GM21423 (cell line): ENCODE results near the gene PRSS53.

Experiments
- ATAC-seq: cut with Tn5 transposase; IDR thresholded peaks from one replicate; pipeline ENCODE4 v1.9.1; 2021; ENCODE audit warnings: mild to moderate bottlenecking, moderate library complexity; ENCODE audit not compliant: unreplicated experiment

The PRSS53 gene

DNA sequence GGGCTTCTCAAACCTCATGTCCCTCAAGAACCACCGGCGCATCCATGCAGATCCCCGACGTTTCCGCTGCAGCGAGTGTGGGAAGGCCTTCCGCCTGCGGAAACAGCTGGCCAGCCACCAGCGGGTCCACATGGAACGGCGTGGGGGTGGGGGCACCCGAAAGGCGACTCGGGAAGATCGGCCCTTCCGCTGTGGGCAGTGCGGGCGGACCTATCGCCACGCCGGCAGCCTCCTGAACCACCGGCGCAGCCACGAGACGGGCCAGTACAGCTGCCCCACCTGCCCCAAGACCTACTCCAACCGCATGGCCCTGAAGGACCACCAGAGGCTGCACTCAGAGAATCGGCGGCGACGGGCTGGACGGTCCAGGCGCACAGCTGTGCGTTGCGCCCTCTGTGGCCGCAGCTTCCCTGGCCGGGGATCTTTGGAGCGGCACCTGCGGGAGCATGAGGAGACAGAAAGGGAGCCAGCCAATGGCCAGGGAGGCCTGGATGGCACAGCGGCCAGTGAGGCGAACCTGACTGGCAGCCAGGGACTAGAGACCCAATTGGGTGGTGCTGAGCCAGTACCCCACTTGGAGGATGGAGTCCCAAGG is 8.6 kb downstream of the PRSS53 start:
- no peak for ATAC-seq

DNA sequence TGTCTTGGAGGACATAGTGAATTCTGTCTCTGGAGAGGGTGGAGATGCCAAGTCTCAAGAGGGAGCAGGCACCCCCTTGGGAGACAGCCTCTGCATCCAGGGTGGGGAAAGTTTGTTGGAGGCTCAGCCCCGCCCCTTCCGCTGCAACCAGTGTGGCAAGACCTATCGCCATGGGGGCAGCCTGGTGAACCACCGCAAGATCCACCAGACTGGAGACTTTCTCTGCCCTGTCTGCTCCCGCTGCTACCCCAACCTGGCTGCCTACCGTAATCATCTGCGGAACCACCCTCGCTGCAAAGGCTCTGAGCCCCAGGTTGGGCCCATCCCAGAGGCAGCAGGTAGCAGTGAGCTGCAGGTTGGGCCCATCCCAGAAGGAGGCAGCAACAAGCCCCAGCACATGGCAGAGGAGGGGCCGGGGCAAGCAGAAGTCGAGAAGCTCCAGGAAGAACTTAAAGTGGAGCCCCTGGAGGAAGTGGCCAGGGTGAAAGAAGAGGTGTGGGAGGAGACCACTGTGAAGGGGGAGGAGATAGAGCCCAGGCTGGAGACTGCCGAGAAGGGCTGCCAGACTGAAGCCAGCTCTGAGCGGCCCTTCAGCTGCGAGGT is 9.3 kb downstream of the PRSS53 start:
- ATAC-seq, result no peak

DNA sequence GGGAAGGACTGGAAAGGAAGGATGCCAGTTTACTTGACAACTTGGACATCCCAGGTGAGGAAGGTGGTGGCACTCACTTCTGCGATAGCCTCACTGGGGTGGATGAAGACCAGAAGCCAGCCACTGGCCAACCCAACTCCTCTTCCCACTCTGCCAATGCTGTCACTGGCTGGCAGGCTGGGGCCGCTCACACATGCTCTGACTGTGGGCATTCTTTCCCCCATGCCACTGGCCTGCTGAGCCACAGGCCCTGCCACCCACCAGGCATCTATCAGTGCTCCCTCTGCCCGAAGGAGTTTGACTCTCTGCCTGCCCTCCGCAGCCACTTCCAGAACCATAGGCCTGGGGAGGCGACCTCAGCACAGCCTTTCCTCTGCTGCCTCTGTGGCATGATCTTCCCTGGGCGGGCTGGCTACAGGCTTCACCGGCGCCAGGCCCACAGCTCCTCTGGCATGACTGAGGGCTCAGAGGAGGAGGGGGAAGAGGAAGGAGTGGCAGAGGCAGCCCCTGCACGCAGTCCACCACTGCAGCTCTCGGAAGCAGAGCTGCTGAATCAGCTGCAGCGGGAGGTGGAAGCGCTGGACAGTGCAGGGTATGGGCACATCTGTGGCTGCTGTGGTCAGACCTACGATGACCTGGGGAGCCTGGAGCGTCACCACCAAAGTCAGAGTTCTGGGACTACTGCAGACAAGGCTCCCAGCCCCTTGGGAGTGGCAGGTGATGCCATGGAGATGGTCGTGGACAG is 10.0 kb downstream of the PRSS53 start:
- ATAC-seq, result no peak

DNA sequence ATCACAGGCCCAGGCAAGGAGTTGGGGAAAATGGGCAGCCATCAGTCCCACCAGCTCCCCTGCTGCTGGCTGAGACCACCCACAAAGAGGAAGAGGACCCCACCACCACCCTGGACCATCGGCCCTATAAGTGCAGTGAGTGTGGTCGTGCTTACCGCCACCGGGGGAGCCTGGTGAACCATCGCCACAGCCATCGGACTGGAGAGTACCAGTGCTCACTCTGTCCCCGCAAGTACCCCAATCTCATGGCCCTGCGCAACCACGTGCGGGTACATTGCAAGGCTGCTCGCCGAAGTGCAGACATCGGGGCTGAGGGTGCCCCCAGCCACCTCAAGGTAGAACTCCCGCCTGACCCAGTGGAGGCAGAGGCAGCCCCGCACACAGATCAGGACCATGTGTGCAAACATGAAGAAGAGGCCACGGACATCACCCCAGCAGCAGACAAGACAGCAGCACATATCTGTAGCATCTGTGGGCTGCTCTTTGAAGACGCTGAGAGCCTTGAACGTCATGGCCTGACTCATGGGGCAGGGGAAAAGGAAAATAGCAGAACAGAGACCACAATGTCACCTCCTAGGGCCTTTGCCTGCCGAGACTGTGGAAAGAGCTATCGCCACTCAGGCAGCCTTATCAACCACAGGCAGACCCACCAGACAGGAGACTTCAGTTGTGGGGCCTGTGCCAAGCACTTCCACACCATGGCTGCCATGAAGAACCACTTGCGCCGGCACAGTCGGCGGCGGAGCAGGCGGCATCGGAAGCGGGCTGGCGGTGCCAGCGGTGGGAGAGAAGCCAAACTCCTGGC is 10.9 kb downstream of the PRSS53 start:
- no peak for ATAC-seq

DNA sequence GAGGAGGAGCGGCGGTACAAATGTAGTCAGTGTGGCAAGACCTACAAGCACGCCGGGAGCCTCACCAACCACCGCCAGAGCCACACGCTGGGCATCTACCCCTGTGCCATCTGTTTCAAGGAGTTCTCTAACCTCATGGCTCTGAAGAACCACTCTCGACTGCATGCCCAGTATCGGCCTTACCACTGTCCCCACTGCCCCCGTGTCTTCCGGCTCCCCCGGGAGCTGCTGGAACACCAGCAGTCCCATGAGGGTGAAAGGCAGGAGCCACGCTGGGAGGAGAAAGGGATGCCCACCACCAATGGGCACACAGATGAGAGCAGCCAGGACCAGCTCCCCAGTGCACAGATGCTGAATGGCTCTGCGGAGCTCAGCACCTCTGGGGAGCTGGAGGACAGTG is 11.7 kb downstream of the PRSS53 start:
- no peak for ATAC-seq

DNA sequence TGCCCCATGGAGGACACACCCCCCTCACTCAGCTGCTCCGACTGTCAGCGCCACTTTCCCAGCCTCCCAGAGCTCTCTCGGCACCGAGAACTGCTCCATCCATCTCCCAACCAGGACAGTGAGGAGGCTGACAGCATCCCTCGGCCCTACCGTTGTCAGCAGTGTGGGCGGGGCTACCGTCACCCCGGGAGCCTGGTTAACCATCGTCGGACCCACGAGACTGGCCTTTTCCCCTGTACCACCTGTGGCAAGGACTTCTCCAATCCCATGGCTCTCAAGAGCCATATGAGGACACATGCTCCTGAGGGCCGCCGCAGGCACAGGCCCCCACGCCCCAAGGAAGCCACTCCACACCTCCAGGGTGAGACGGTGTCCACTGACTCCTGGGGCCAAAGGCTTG is 12.4 kb downstream of the PRSS53 start:
- no peak for ATAC-seq

DNA sequence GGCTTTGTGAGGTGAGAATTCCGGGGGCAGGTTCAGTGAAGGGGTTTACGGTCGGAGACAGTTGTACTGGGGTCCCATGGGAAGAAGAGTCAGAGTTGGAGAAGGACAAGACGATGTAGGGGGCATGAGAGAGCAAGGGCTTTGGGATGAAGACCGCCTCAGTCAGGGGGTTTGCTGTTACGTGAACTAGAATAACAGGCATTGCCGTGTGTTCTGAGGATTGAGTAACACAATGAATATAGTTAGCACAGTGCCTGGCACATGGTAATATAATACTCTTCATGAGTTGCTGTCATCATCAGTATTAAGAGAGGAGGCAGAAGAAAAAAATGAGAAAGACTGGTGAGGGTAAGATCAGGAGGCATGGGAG is 13.9 kb downstream of the PRSS53 start:
- no peak for ATAC-seq

DNA sequence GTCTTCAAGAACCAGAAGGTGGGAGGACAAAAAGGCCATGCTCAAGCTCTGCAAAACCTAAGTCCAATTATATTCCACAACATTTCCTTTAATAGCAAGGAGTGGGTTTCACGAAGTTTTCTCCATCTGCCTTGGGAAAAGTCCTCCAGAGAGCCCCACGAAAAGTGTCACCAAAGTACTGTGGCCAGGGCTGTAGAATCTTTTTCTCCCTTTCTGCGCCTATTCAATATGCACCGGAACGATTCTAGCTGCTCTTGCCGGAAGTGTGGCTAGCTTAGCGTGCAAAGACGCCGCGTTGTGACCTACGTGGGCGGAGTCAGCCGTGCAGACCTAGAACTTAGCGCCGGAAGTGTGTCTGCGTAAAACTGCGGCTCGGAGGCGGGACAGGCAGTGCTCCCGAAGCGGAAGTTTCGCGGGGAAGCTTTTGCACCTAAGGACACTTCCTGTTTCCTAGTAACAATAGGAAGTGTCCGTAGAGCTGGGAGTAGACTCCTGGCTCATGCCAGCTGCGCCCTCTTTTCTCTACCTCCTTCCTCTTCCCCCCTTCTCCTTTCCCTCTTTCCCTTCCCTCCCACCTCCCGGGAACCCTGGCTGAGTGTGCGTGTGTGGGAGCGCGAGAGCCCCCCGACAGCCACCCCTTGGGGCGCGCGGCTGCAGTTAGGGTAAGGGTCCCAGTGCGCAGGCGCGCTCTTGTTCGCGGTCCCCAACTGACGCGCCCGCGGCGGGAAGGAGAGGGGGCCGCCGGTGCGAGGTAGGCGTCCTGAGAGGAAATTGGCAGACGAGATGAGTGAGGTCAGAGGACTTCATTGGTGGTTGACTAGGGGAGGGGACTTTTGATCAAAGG is 14.6 kb downstream of the PRSS53 start, which contains the start of the genes ZNF646 and ZNF668:
Gene ZNF646, plus strand, starts transcription at position 453 of the 844 bp plus-strand sequence. CDS start 1,903 bp downstream, outside the sequence.
Gene ZNF668, minus strand, starts transcription at position 271 of the 844 bp plus-strand sequence. CDS start 9,781 bp downstream, outside the sequence.
- ATAC-seq, result peak; percentile 66

DNA sequence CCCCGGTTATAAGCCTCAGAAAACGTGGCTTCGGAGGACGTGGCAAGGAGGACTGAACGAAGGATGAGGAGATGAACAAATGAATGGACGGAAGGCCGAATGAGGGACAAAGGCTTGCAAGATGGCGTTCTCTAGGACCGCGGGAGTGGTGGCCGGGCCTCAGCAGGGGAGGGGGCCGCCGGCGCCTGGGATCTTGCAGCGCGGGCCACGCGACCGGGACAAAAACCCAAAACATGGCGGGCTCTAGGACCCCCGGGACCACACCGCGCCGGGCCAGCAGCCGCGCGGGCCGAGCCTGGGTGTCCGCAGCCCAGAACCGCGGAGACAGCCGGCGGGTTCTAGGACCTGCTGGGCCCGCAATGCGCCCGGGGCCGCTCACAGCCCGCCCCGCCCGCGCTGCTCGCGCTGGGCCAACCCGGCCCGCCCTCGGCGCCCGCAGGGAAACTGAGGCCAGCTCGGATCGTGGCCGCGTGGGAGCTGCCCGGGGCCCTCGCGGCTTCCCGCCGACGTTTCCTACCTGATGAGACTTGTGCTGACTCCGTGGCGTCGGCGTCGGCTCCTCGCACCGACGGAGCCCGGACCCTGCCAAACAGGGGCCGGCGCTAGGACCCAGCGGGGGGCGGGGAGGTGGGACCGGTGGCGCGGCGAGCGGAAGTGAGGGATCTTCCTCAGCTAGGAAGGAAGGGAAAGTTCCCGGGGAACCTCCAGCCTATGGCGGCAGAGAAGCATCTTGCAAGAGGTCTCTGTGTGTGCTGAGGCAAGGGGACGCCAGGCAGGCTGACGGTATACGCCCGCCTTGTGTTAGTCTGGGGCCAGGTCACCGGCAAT is 15.4 kb downstream of the PRSS53 start:
- peak; percentile 45 for ATAC-seq

DNA sequence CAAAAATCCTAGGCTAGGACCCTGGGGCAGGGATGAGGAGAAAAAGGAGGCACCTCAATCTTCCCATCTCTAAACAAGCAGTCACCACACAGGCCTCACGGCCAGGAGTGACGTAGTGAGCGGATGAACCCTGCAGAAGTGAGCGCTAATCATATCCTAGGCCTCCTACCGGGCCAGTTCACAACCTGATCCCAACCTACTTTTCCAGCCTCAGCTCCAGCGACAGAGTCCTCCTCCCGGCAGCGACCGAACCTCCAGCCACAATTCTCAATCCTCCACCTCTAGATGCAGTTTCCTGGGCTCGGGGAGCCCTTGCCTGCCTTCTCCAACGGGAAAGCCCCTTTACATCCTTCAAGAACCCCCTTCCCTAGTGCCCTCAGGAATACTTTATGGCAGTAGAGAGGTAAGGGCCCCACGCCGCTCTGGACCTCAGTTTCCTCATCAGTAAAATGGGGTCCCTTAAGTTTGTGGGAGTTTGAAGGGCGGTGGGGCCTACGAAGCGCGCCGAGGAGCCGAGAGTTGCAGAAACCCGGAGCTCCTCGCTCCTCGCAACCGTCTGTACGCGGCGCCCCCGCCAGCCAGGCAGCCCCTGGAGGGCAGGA is 16.1 kb downstream of the PRSS53 start:
- ATAC-seq, result no peak

DNA sequence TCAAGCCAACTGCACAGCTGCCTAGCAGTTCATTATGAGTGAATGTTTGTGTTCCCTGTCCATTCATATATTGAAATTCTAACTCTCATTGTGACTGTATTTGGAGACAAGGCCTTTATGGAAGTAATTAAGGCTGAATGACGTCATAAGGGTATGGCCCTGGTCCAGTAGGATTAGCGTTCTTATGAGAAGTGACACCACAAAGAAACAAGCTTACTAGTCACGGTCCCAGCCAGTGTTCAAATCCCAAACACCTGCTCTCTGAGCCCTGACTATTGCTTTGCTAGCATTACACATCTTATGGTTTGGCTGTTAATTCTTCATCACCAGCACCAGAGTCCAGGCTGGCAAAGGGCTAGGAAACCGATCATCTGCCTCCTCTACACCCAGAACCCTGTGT is 16.9 kb downstream of the PRSS53 start:
- ATAC-seq, result no peak

DNA sequence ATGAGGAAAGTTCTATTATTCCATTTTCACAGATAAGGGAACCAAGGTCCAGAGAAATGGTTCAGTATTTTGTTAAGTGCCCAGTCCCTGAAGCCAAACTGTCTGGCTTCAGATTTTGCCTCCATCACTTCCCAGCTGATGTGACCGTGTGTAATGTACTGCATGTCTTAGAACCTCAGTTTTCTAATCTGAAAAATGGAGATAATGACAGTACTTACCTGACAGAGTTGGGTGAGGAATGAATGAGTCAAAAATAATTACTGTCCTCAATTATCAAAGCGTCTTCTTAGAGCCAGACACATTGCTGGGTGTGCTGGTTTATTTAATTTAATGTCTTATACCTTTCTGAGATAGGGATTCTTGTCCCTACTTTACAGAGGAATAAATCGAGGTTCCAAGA is 21.4 kb downstream of the PRSS53 start:
- ATAC-seq, result no peak

DNA sequence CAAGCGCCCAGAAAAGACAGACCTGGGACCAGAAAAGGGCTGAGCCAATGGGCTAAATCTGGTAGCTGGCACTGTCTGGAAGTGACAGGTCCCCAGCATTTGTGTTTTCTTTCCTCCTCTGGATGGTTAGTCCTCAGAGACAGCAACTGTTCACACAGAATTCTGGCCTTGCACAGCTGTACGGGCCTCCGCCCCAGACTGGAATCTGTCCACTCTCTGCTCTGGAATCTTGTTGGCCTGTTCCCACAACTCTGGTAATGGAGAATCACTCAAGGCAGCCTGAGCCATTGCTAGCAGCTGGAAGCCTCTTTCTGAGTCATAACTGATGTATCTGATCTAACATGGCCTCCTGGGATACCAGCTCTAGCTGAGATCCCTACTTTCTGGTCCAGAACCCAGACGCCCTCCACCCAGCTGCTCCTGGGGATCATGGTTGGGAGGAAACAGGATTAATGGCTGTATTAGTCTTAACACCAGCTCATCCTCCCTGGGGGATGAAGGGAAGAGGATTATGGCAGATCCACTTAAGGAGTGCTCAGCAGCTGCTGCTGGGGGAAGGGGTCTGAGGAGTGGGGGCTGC is 23.8 kb downstream of the PRSS53 start:
- ATAC-seq, result no peak

DNA sequence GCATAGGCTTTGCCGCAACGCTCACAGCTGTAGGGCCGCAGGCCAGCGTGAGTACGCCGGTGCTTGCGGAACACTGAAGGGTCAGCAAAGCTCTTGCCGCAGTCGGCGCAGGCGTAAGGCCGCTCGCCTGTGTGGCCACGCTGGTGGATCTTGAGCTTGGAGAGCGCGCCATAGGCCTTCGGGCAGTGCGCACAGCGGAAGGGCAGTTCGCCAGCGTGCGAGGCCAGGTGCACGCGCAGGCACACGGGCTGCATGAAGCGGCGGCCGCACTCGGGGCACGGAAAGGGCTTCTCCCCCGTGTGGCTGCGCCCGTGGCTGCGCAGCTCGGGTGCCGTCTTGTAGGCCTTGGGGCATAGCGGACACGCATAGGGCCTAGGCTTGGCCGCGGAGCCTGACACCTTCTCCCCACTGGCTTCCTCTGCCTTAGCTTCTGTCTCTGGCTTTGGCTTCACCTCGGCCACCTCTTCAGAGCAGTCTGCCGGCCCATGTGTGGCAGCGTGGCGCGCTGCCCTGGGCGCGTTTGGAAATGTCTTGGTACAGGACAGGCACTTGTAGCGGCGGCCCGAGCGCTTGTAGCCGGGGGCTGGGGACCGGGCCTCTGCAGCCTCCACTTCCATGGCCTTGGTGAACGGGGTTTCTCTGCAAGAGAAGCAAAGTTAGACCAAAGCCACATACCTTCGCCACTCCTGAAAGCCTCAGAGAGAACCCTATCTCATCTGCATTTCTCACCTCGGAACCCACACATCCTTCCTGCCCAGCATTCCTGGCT is 24.7 kb downstream of the PRSS53 start:
- no peak for ATAC-seq

DNA sequence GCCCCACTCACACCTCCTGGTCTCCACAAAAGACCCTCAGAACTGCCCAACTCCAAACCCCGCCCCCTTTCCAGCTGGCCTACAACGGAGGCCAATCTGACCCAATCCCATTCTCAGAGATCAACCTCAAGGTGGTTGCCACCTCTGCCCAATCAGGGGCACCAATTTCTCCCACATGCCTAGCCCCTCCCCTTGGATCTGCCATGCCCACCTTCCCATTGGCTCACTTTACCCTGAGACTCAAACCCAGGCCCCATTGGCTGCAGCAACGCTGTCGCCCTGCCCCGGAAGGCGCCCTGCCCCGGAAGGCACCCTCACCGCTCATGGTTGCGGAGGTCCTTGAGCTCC is 25.3 kb downstream of the PRSS53 start:
- ATAC-seq, result no peak

DNA sequence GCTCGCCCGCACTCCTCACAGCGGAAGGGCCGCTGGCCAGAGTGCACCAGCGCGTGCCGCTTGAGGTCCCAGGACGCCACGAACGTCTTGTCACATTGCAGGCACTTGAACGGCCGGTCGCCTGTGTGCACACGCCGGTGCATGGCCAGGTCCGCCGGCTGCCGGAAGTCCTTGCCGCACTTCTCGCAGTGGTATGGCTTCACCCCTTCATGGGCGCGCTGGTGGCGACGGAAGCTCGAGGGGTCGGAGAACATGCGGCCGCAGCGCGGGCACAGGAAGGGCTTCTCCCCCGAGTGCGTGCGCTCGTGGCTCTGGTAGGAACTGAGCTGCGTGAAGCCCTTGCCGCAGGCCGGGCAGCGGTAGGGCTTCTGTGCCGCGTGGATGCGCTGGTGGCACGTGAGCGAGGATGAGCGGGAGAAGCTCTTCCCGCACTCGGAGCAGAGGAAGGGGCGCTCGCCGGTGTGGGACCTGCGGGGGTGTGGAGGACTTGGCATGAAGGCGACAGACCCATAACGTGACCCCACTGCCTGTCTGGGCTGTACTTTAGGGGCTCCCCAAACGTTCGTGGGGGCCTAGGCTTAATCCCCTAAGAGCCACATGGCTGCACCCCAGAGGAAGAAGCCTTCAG is 26.8 kb downstream of the PRSS53 start:
- ATAC-seq, result no peak

DNA sequence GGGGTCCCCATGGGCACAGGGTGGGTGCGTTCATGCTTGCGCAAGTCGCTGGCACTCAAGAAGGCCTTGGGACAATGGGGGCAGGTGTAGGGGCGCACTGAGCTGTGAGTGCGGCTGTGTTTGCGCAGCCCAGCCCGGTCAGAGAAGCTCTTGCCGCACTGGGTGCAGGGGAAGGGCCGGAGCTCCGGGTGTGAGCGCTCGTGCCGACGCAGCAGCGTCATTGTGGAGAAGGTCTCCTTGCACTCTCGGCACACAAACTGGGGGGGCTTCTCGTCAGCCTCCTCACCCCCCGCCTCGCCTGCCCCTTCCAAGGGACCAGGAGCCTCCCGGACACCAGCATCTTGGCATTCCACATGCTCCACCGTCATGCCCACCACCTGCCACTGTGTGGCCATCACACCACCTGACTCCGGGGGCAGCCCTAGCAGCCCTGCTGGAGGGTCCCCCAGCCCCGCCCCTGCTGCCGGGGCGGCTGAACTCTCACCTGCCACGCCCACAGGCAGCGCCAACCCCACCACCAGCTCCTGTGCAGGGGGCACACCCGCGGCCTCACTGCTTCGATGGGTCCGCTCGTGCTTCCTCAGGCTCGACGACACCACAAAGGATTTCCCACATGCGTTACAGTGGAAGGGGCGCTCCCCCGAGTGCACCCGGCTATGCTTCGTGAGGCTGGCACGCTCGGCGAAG is 27.5 kb downstream of the PRSS53 start:
- ATAC-seq, result no peak
